Kidney (tissue), 14 donors: ENCODE data around the gene POU2F1. TPM values are rescaled to one million over a fixed set of nuclear protein-coding genes. Genes with fewer than 3 reads are reported as not detected.

Experiments used
- DNase-seq, 5 donors: peaks; one replicate each; pipeline ENCODE4 v3.0.0-alpha.2; 2013 to 2020
- FAIRE-seq: peaks from 2 replicates; lab custom pipeline; 2012; peaks lifted over from hg19 to GRCh38; lab: Jason Lieb, UNC
- H3K27ac ChIP-seq, 2 donors: one replicate each; pipeline ENCODE4 v1.7.0; 2013; ENCODE audit warnings: low read depth in 2 of 2, low read length in 2 of 2, inconsistent platforms in 1 of 2
- H3K27me3 ChIP-seq: one replicate; pipeline ENCODE4 v1.7.1; 2013; ENCODE audit warnings: low read length, inconsistent platforms; ENCODE audit not compliant: control insufficient read depth, insufficient read depth
- H3K36me3 ChIP-seq, 3 donors: one replicate each; pipeline versions ENCODE4 v1.7.0 to v1.7.1; 2013; ENCODE audit warnings: low read length in 3 of 3, control low read depth in 1 of 3, inconsistent platforms in 1 of 3; ENCODE audit not compliant: insufficient read depth in 3 of 3, control insufficient read depth in 2 of 3
- H3K4me1 ChIP-seq, 3 donors: one replicate each; pipeline versions ENCODE4 v1.7.0 to v1.7.1; 2013; ENCODE audit warnings: low read length in 3 of 3, inconsistent platforms in 1 of 3, low read depth in 1 of 3; ENCODE audit not compliant: control insufficient read depth in 2 of 3, insufficient read depth in 2 of 3
- H3K4me3 ChIP-seq, 3 donors: one replicate each; pipeline versions ENCODE4 v1.7.0 to v1.8.1; 2013; ENCODE audit warnings: low read length in 3 of 3, control low read depth in 1 of 3, inconsistent platforms in 1 of 3
- H3K9ac ChIP-seq, 3 donors: one replicate each; pipeline versions ENCODE4 v1.7.0 to v1.7.1; 2013; ENCODE audit warnings: low read length in 3 of 3, control low read depth in 1 of 3, inconsistent platforms in 1 of 3
- H3K9me3 ChIP-seq, 3 donors: one replicate each; pipeline versions ENCODE4 v1.7.0 to v1.7.1; 2013; ENCODE audit warnings: low read length in 3 of 3, control low read depth in 1 of 3, inconsistent platforms in 1 of 3; ENCODE audit not compliant: control insufficient read depth in 2 of 3, insufficient read depth in 1 of 3
- CTCF ChIP-seq: IDR thresholded peaks from 3 replicates; pipeline ENCODE4 v1.5.1; 2012; ENCODE audit warnings: mild to moderate bottlenecking, moderate library complexity, borderline replicate concordance; ENCODE audit not compliant: insufficient read depth; ENCODE audit errors: extremely low read depth
- intact Hi-C: fragments of 100-400 bp; cut with DNase I; formaldehyde crosslinking; loops from one replicate; pipeline ENCODE4 v1.11.1; 2022
- polyA plus RNA-seq: library from polyadenylated mRNA; stranded (reverse); fragments of 350-450 nt; fragmentation: Illumina TruSeq; extraction: RNeasy Lipid Tissue Mini Kit (QIAGEN cat#74804); gene quantifications from one replicate; pipeline ENCODE4 v1.2.3, GENCODE V29; 2014; ENCODE audit warnings: low read depth, low replicate concordance; ENCODE audit not compliant: insufficient read depth
- total RNA-seq: library from RNA; stranded (reverse); fragmentation: NEBNext Ultra II Directional; extraction: Animal tissue kit (Norgen Biotek cat#: 25700); gene quantifications from one replicate; pipeline ENCODE4 v1.2.1, GENCODE V29; 2021
- donor health status: control.
- donor health status: control.
- donor health status: control.
- donor health status: control.
- donor health status: control.
- donor health status: DM: yes; HTN: yes; CAD: no.
- donor health status: Normal renal cell carcinoma (clear cell type).

Gene POU2F1
- total and polyA plus RNA-seq, 2 donors from 2014 or later, result 1.9 to 25.2 TPM

- Histone ChIP-seq H3K27me3 (no peaks in the 10 kb centered on the region), H3K36me3 (no peaks in the 10 kb centered on the region), H3K9me3 (no peaks in the 10 kb centered on the region), H3K27ac (no peak overlapping the region), H3K4me3 (no peak overlapping the region), H3K4me1 (no peaks in the 10 kb centered on the region), H3K9ac (no peak overlapping the region)
- no peak for TF ChIP-seq CTCF
- DNase-seq (no peak), FAIRE-seq (no peak)
- intact Hi-C loops, result no loop called here
Measured at GRCh38 chr1:167249702-167250101, 29.0 kb downstream of the POU2F1 start.

GRCh38 chr1:167250482-167250881, 29.8 kb downstream of the POU2F1 start:
- Histone ChIP-seq H3K27me3 (no peaks in the 10 kb centered on the region), H3K4me1 (no peaks in the 10 kb centered on the region), H3K36me3 (no peaks in the 10 kb centered on the region), H3K9me3 (no peaks in the 10 kb centered on the region), H3K9ac (no peak overlapping the region), H3K27ac (no peak overlapping the region), H3K4me3 (no peak overlapping the region)
- TF ChIP-seq CTCF, result no peak
- FAIRE-seq (no peak), DNase-seq (no peak)
- intact Hi-C loops, result no loop called here

GRCh38 chr1:167251472-167251871, 30.8 kb downstream of the POU2F1 start:
- Histone ChIP-seq H3K4me3 (no peak overlapping the region), H3K9ac (no peak overlapping the region), H3K9me3 (no peaks in the 10 kb centered on the region), H3K27ac (no peak overlapping the region), H3K36me3 (no peaks in the 10 kb centered on the region), H3K27me3 (no peaks in the 10 kb centered on the region), H3K4me1 (no peaks in the 10 kb centered on the region)
- intact Hi-C loops, result no loop called here
- DNase-seq (no peak), FAIRE-seq (no peak)
- no peak for TF ChIP-seq CTCF

- Histone ChIP-seq H3K27me3 (no peaks in the 10 kb centered on the region), H3K27ac (no peak overlapping the region), H3K4me1 (no peaks in the 10 kb centered on the region), H3K36me3 (no peaks in the 10 kb centered on the region), H3K4me3 (peak overlapping the region in 1 of 3 donors; percentile 1), H3K9ac (no peak overlapping the region), H3K9me3 (no peaks in the 10 kb centered on the region)
- FAIRE-seq (no peak), DNase-seq (no peak)
- intact Hi-C loops, result no loop called here
- TF ChIP-seq CTCF, result no peak
Measured at GRCh38 chr1:167252986-167253385, 32.3 kb downstream of the POU2F1 start.
